ENCODE data around the gene SNX13. TPM values are rescaled to one million over a fixed set of nuclear protein-coding genes. Genes with fewer than 3 reads are reported as not detected.

The SNX13 gene
- total RNA-seq: 22.7 and 28.7 TPM in 2 replicates

DNA sequence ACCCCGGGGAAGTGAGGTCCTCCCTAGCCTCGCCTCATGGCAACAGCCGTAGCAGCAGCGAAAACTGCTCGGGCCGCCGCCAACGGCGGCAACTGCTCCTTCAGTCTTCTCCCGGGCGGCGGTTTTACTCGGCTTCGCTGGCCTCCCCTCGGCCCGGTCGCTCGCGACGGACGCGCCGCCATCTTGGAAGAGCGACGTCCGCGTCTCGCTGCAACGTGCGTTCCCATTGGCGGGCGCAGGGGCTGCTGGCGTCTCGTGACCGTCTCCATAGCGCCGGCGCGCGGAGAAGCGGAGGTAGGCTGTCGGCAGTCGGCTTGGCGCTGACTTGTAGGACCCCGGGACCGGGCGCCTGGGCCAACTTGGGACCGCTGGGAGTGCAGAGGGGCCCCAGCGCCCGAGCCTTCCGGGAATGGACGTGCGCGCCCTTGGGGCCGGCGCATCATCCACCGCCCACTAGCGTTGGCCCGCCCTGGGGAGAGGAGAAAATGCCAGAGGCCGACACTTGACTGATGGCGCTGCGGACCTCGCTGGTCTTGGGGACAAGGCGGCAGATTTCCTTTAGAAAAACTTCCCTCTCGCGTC lies at the start of gene SNX13:
SNX13 (minus strand) TSS at position 193 of the 582 bp plus-strand sequence. CDS start 199 bp downstream, outside the sequence.

Other genes starting within 250 kb of the SNX13 start
- gene PRPS1L1, start 87.4 kb upstream of the SNX13 start, total RNA-seq: not detected in 2 replicates